ENCODE measurements around the gene IFRD2. TPM values are rescaled to one million over a fixed set of nuclear protein-coding genes. Genes with fewer than 3 reads are reported as not detected.
A peak's percentile ranks its signal among the peaks of the same experiment; 100 is the strongest.

The IFRD2 gene
- total and polyA plus RNA-seq, 9 of the 15 experiments (the other 6 are each of a cell fraction or from before 2014, with no cell fraction given): 30.5 to 115 (median 52.8) TPM

DNA sequence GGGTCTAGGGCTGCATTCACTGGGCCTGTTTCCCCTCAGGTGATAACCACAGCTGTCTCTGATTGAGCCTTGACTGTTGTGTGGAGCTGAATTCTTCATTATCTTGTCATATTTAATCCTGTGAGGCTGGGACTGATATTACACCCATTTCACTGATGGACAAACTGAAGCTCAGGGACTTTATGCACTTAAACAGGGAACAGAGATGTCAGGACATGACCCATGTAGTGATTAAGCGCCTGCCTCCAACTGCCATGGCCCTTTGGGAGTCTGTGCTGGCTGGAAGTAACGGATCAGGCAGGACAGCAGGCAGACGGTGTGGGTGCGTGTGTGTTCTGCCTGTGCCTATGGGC lies 48.7 kb downstream of the IFRD2 start (continued):
- TF ChIP-seq, protein P1, sequence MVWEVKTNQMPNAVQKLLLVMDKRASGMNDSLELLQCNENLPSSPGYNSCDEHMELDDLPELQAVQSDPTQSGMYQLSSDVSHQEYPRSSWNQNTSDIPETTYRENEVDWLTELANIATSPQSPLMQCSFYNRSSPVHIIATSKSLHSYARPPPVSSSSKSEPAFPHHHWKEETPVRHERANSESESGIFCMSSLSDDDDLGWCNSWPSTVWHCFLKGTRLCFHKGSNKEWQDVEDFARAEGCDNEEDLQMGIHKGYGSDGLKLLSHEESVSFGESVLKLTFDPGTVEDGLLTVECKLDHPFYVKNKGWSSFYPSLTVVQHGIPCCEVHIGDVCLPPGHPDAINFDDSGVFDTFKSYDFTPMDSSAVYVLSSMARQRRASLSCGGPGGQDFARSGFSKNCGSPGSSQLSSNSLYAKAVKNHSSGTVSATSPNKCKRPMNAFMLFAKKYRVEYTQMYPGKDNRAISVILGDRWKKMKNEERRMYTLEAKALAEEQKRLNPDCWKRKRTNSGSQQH (CRISPR knock-in tag; IDR thresholded peaks at IDR 0.05): no peak
- TF ChIP-seq BCOR (IDR thresholded peaks at IDR 0.05) (peak; percentile 74), ZNF764 (CRISPR knock-in tag; IDR thresholded peaks at IDR 0.05; ENCODE audit: low read depth) (no peak), XRCC4 (IDR thresholded peaks at IDR 0.05; ENCODE audit: extremely low read depth, insufficient read depth, insufficient read length) (no peak), ZNF324 (CRISPR knock-in tag; IDR thresholded peaks at IDR 0.05) (no peak), SUPT5H (IDR thresholded peaks at IDR 0.05) (no peak), NCOA6 (IDR thresholded peaks at IDR 0.05) (no peak), KDM1A (IDR thresholded peaks at IDR 0.05) (peak in 1 of 2 experiments; percentile 16; a peak in 1 of 4 replicates)
- TF ChIP-seq, protein P2, sequence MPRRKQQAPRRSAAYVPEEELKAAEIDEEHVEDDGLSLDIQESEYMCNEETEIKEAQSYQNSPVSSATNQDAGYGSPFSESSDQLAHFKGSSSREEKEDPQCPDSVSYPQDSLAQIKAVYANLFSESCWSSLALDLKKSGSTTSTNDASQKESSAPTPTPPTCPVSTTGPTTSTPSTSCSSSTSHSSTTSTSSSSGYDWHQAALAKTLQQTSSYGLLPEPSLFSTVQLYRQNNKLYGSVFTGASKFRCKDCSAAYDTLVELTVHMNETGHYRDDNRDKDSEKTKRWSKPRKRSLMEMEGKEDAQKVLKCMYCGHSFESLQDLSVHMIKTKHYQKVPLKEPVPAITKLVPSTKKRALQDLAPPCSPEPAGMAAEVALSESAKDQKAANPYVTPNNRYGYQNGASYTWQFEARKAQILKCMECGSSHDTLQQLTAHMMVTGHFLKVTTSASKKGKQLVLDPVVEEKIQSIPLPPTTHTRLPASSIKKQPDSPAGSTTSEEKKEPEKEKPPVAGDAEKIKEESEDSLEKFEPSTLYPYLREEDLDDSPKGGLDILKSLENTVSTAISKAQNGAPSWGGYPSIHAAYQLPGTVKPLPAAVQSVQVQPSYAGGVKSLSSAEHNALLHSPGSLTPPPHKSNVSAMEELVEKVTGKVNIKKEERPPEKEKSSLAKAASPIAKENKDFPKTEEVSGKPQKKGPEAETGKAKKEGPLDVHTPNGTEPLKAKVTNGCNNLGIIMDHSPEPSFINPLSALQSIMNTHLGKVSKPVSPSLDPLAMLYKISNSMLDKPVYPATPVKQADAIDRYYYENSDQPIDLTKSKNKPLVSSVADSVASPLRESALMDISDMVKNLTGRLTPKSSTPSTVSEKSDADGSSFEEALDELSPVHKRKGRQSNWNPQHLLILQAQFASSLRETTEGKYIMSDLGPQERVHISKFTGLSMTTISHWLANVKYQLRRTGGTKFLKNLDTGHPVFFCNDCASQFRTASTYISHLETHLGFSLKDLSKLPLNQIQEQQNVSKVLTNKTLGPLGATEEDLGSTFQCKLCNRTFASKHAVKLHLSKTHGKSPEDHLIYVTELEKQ (CRISPR knock-in tag; IDR thresholded peaks at IDR 0.05): no peak
